Left ventricle myocardium inferior (tissue), 1 donor: Measurements from ENCODE around the gene MGRN1. TPM values are rescaled to one million over a fixed set of nuclear protein-coding genes. Genes with fewer than 3 reads are reported as not detected.

ENCODE experiments used
- DNase-seq: peaks from one replicate; pipeline ENCODE4 v3.0.0-alpha.2; 2020
- H3K27ac ChIP-seq: fragments of 200-600 bp; replicated peaks from 2 replicates; pipeline ENCODE4 v1.8.0; 2021
- H3K27me3 ChIP-seq: fragments of 200-600 bp; 2 replicates; pipeline ENCODE4 v1.8.0; 2021; ENCODE audit warnings: low read depth
- H3K36me3 ChIP-seq: fragments of 200-600 bp; 2 replicates; pipeline ENCODE4 v1.8.0; 2021
- H3K4me1 ChIP-seq: fragments of 200-600 bp; 2 replicates; pipeline ENCODE4 v1.8.0; 2021
- H3K4me3 ChIP-seq: fragments of 200-600 bp; 2 replicates; pipeline ENCODE4 v1.8.0; 2021; ENCODE audit warnings: mild to moderate bottlenecking, moderate library complexity
- H3K9me3 ChIP-seq: fragments of 200-600 bp; replicated peaks from 2 replicates; pipeline ENCODE4 v1.8.0; 2021
- intact Hi-C: fragments of 100-400 bp; cut with micrococcal nuclease; formaldehyde crosslinking; loops from one replicate; pipeline ENCODE4 v1.11.0; 2022
- total RNA-seq: library from RNA; stranded (reverse); fragmentation: NEBNext Ultra II Directional; extraction: Animal tissue kit (Norgen Biotek cat#: 25700); gene quantifications from one replicate; pipeline ENCODE4 v1.2.1, GENCODE V29; 2021
- TF ChIP-seq, protein P1 (sequence below): fragments of 200-600 bp; IDR thresholded peaks from 2 replicates; pipeline ENCODE4 v1.8.0; 2021; ENCODE audit warnings: antibody characterized with exemption, mild to moderate bottlenecking, borderline replicate concordance
- donor health status: DM: no; HTN: yes; CAD: no; lungs with severe emphysema.

The MGRN1 gene
- total RNA-seq, 1 donor from 2014 or later: 30.5 TPM

DNA sequence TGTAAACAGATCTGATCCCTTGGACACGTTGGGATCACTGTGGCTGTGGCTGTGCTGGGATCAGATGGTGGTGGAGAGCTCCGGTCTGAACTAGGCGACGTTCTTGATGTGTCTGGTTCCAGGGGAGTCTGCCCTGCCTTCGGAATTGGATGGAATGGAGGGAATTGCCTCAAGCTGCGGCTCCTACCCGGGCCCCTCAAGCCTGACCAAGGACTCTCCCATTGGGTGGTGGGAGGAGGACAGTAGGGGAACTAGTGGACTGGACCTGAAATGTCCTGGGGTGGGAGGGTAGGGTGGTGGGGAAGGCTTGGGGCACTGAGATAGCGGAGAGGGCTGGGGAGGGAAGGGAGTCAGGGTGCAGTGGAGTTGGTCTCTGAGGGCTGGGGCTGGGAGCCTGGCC lies 6.7 kb upstream of the MGRN1 start:
- no peak for DNase-seq
- Histone ChIP-seq H3K4me1 (peaks cover 54% of the 10 kb centered on the region), H3K27ac (peak overlapping the region; percentile 96), H3K9me3 (no peaks in the 10 kb centered on the region), H3K4me3 (no peak overlapping the region), H3K36me3 (no peaks in the 10 kb centered on the region), H3K27me3 (no peaks in the 10 kb centered on the region)
- TF ChIP-seq, protein P1, sequence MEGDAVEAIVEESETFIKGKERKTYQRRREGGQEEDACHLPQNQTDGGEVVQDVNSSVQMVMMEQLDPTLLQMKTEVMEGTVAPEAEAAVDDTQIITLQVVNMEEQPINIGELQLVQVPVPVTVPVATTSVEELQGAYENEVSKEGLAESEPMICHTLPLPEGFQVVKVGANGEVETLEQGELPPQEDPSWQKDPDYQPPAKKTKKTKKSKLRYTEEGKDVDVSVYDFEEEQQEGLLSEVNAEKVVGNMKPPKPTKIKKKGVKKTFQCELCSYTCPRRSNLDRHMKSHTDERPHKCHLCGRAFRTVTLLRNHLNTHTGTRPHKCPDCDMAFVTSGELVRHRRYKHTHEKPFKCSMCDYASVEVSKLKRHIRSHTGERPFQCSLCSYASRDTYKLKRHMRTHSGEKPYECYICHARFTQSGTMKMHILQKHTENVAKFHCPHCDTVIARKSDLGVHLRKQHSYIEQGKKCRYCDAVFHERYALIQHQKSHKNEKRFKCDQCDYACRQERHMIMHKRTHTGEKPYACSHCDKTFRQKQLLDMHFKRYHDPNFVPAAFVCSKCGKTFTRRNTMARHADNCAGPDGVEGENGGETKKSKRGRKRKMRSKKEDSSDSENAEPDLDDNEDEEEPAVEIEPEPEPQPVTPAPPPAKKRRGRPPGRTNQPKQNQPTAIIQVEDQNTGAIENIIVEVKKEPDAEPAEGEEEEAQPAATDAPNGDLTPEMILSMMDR: no peak
- intact Hi-C loops: loop anchor here (10.0 kb wide), 1 partner anchor 93 kb away; no protein-coding TSS in a partner anchor

DNA sequence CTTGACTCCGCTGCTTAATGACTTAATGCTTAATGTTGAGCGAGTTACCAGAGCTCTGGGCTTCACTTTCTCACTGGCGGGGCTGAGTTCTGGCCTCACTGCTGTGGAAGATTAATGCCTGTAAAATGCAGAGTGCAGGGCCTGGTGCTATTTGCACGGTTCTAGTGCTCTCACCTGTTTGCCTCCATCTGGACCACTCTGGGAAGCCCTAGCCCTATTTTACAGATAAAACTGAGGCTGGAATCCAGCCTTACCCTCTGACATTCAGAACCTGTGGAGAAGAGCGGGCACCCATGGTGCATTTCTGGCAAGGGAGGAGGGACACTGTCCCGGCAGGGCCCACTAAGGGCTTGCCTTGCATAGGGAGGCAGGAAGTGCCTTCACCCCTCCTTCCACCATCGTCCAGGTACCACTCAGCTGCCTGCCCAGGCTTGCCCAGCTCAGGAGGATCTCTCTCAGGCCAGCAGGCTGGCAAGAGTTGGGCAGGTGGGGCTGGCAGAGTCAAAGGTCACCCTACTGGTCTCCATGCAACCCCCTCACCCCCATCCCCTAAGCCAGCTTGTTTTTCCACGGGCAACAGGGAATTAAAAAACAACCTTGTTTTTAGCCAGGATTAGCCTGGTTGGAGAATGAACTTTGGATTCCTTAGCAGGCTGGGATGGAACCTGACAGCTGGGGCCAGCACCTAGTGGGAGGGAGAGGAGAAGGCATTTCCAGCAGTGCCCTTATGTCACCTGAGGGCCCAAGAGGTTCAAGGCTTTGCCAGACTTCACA lies 5.8 kb upstream of the MGRN1 start:
- intact Hi-C loops: loop anchor here (10.0 kb wide), 1 partner anchor 94 kb away; no protein-coding TSS in a partner anchor
- TF ChIP-seq, protein P1: no peak
- H3K27me3 ChIP-seq: no peaks in the 10 kb centered on the region
- H3K4me1 ChIP-seq: peaks cover 45% of the 10 kb centered on the region
- H3K9me3 ChIP-seq: no peaks in the 10 kb centered on the region
- no peak overlapping the region for H3K27ac ChIP-seq
- DNase-seq: no peak
- H3K4me3 ChIP-seq: no peak overlapping the region
- no peaks in the 10 kb centered on the region for H3K36me3 ChIP-seq

DNA sequence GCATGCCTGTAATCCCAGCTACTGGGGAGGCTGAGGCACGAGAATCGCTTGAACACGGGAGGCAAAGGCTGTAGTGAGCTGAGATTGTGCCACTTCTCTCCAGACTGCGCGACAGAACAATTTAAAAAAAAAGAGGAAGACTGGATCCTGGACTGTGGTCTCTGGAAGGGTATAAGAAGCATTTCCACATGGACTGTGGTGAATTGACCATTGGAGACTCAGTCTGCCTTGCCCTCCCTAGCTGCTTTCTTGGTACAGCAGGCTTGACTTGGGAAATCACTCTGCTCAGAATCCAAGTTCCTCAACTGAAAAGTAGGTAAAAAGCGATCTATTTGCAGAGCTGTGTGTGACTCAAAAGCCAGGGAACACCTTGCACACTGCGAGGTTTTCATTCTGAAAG lies 1.0 kb upstream of the MGRN1 start:
- H3K27me3 ChIP-seq: no peaks in the 10 kb centered on the region
- no peaks in the 10 kb centered on the region for H3K9me3 ChIP-seq
- no peak overlapping the region for H3K27ac ChIP-seq
- no peak for DNase-seq
- TF ChIP-seq, protein P1: no peak
- intact Hi-C loops: no loop called here
- H3K4me3 ChIP-seq: no peak overlapping the region
- peaks cover 39% of the 10 kb centered on the region for H3K4me1 ChIP-seq
- no peaks in the 10 kb centered on the region for H3K36me3 ChIP-seq

DNA sequence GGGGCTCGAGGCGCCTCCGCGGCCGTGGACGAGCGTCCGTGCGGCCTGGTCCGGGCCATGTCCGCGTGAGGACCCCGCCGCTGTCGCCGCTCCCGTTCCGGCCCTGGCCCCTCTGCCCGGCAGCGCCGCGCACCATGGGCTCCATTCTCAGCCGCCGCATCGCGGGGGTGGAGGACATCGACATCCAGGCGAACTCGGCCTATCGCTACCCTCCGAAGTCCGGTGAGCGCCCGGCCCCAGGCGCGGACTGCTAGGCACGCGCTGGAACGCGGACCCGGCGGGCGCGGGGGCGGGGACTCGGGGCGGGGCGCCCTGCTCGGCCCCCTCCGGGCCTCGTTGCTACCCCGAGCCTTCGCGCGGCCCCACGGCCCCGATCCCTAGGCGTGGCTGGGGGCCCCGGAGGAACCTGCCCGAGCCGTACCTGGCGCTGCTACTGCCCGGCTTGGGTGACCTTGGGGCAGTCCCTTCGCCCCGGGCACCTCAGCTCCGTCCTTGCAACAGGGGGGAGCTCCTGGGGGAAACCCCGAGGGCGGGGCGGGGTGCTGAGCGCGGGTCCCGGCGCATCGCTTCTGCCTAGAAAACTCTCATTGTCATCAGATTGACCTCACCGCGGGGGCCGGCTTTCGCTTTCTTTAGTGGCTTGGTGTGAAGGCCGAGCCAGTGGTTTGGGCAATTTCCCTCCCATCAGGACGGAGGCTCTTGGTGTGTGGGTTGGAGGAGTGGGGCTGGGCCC lies 367 bp downstream of the MGRN1 start:
- TF ChIP-seq, protein P1: no peak
- peak overlapping the region; percentile 95 for H3K27ac ChIP-seq
- H3K4me1 ChIP-seq: peaks cover 37% of the 10 kb centered on the region
- no peaks in the 10 kb centered on the region for H3K27me3 ChIP-seq
- peak; percentile 60 for DNase-seq
- intact Hi-C loops: no loop called here
- H3K9me3 ChIP-seq: no peaks in the 10 kb centered on the region
- no peaks in the 10 kb centered on the region for H3K36me3 ChIP-seq
- H3K4me3 ChIP-seq: peak overlapping the region; percentile 100

DNA sequence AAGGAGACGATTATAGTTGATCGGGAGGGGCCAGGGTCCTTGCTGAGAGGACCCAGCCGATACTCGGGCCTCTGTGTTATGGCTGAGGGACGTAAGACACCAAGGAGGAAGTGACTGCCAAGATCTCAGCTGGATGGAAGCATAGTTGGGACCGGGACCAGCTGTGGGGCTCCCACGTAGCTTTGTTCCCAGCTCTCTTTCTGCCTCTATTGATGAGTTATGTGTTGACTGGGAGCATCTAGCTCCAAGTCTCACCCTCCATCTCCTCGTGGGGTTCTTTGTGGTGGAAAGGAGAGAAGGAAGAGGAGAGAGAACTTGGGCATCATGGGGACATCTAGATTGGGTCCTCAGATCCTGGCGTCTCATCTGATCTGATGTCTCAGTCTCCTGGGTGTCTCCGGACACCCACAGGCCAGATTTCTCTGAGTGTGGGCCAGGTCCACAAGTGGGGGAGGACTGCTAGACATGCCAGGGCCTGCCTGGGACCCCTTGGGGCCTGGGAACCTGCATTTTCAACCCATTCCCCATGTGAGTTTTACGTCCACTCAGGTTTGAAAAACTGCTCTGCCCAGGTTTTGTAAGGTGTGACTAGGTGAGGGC lies 1.0 kb downstream of the MGRN1 start:
- intact Hi-C loops: no loop called here
- Histone ChIP-seq H3K4me1 (peaks cover 37% of the 10 kb centered on the region), H3K9me3 (no peaks in the 10 kb centered on the region), H3K27ac (peak overlapping the region; percentile 95), H3K27me3 (no peaks in the 10 kb centered on the region), H3K4me3 (peak overlapping the region; percentile 100), H3K36me3 (no peaks in the 10 kb centered on the region)
- no peak for DNase-seq
- TF ChIP-seq, protein P1: no peak
